Activated CD8-positive, alpha-beta T cell treated with anti-CD3 and anti-CD28 coated beads for 36 hours (primary cell): Measurements from ENCODE around the gene SORBS2. TPM values are rescaled to one million over a fixed set of nuclear protein-coding genes. Genes with fewer than 3 reads are reported as not detected.

Experiments used
- ATAC-seq: fragments of 200-7000 bp; cut with Tn5 transposase; one replicate; pipeline ENCODE4 v1.10.0; 2021; ENCODE audit warnings: mild to moderate bottlenecking, moderate library complexity
- CTCF ChIA-PET: fragments of 350-600 bp; sonication (Branson Sonifier 250); formaldehyde crosslinking; loops from one replicate; lab custom pipeline; 2021; ENCODE audit warnings: antibody characterized with exemption; lab: Charles Lee
- POLR2A ChIA-PET: fragments of 350-600 bp; sonication (Branson Sonifier 250); formaldehyde crosslinking; loops from one replicate; lab custom pipeline; 2021; ENCODE audit warnings: antibody characterized with exemption; lab: Charles Lee
- DNase-seq: peaks from one replicate; pipeline ENCODE4 v3.0.0-alpha.2; 2020
- H3K27ac Mint-ChIP-seq: one replicate; pipeline ENCODE4 v1.8.0; 2021; ENCODE audit warnings: mild to moderate bottlenecking, mixed read lengths
- H3K27me3 Mint-ChIP-seq: one replicate; pipeline ENCODE4 v1.8.0; 2021; ENCODE audit warnings: mixed read lengths
- H3K36me3 Mint-ChIP-seq: one replicate; pipeline ENCODE4 v1.8.0; 2021; ENCODE audit warnings: low read depth, mixed read lengths
- H3K4me1 Mint-ChIP-seq: one replicate; pipeline ENCODE4 v1.8.0; 2021; ENCODE audit warnings: low read depth, mixed read lengths
- H3K4me3 Mint-ChIP-seq: one replicate; pipeline ENCODE4 v1.8.0; 2021; ENCODE audit warnings: mild to moderate bottlenecking, moderate library complexity, mixed read lengths
- H3K9me3 Mint-ChIP-seq: one replicate; pipeline ENCODE4 v1.8.0; 2021; ENCODE audit warnings: mixed read lengths
- CTCF ChIP-seq: fragments of 200-600 bp; IDR thresholded peaks from one replicate; pipeline ENCODE4 v1.8.0; 2022; ENCODE audit warnings: antibody characterized with exemption, mild to moderate bottlenecking
- intact Hi-C: fragments of 100-400 bp; cut with micrococcal nuclease; formaldehyde crosslinking; loops from one replicate; pipeline ENCODE4 v1.10.0; 2022
- total RNA-seq, 2 experiments: library from RNA; stranded (reverse); gene quantifications; one replicate each; pipeline ENCODE4 v1.2.3, GENCODE V29; 2021

The SORBS2 gene
- total RNA-seq, 2 experiments from 2014 or later = not detected

GRCh38 chr4:185602397-185602796, 209.6 kb downstream of the SORBS2 start:
- no peak for TF ChIP-seq CTCF
- intact Hi-C loops = no loop called here
- H3K4me1 Mint-ChIP-seq = no peaks in the 10 kb centered on the region
- no peak overlapping the region for H3K27ac Mint-ChIP-seq
- ATAC-seq (no peak), DNase-seq (no peak)
- H3K36me3 Mint-ChIP-seq = no peaks in the 10 kb centered on the region
- ChIA-PET POLR2A (interaction anchor here (0.8 kb wide), 1 partner anchor 70 kb away, joined by 3 read pairs; no protein-coding TSS in a partner anchor), CTCF (no interaction called here)
- H3K9me3 Mint-ChIP-seq = no peaks in the 10 kb centered on the region
- H3K4me3 Mint-ChIP-seq = no peak overlapping the region
- peaks cover 16% of the 10 kb centered on the region for H3K27me3 Mint-ChIP-seq

GRCh38 chr4:185600801-185601434, 211.1 kb downstream of the SORBS2 start:
- no peaks in the 10 kb centered on the region for H3K36me3 Mint-ChIP-seq
- CTCF ChIA-PET = interaction anchor here (0.6 kb wide), 1 partner anchor 443 kb away, joined by 4 read pairs; no protein-coding TSS in a partner anchor
- intact Hi-C loops = no loop called here
- H3K4me1 Mint-ChIP-seq = no peaks in the 10 kb centered on the region
- ATAC-seq (no peak), DNase-seq (no peak)
- TF ChIP-seq CTCF = no peak
- H3K4me3 Mint-ChIP-seq = no peak overlapping the region
- H3K27ac Mint-ChIP-seq = no peak overlapping the region
- no peaks in the 10 kb centered on the region for H3K9me3 Mint-ChIP-seq
- POLR2A ChIA-PET = no interaction called here
- peaks cover 20% of the 10 kb centered on the region for H3K27me3 Mint-ChIP-seq

- Mint-ChIP-seq H3K27me3 (peaks cover 20% of the 10 kb centered on the region), H3K36me3 (no peaks in the 10 kb centered on the region), H3K4me3 (no peak overlapping the region), H3K27ac (no peak overlapping the region), H3K4me1 (no peaks in the 10 kb centered on the region), H3K9me3 (no peaks in the 10 kb centered on the region)
- intact Hi-C loops = loop anchor here (5.0 kb wide), 1 partner anchor 127 kb away; the partner anchor contains the start of gene CCDC110
- no peak for DNase-seq
- CTCF ChIA-PET = interaction anchor here (1.9 to 3.9 kb wide), 3 partner anchors 9 to 74 kb away, joined by 6 to 49 read pairs (median 8); no protein-coding TSS in a partner anchor
- TF ChIP-seq CTCF = no peak
- POLR2A ChIA-PET = no interaction called here
- no peak for ATAC-seq
Observed at GRCh38 chr4:185599553-185600243, 212.3 kb downstream of the SORBS2 start.

- intact Hi-C loops = loop anchor here (5.0 kb wide), 1 partner anchor 127 kb away; the partner anchor contains the start of gene CCDC110
- Mint-ChIP-seq H3K4me3 (no peak overlapping the region), H3K4me1 (no peaks in the 10 kb centered on the region), H3K36me3 (no peaks in the 10 kb centered on the region), H3K27ac (no peak overlapping the region), H3K9me3 (no peaks in the 10 kb centered on the region), H3K27me3 (peaks cover 16% of the 10 kb centered on the region)
- no peak for ATAC-seq
- no peak for DNase-seq
- ChIA-PET POLR2A (interaction anchor here (0.8 to 1.7 kb wide), 2 partner anchors 11 to 86 kb away, joined by 3 to 4 read pairs; no protein-coding TSS in a partner anchor), CTCF (interaction anchor here (0.7 to 4.0 kb wide), 18 partner anchors 10 to 557 kb away, joined by 3 to 55 read pairs (median 5); partner anchors contain the start of genes CCDC110, PDLIM3 and UFSP2)
- no peak for TF ChIP-seq CTCF
Observed at GRCh38 chr4:185598846-185599552, 213.0 kb downstream of the SORBS2 start.
